ENCODE results near the gene LCE7A. TPM values are rescaled to one million over a fixed set of nuclear protein-coding genes. Genes with fewer than 3 reads are reported as not detected.

Gene LCE7A
- total and polyA plus RNA-seq, 7 donors: not detected

- peaks cover 0 to 19% (median 10%) of the 10 kb centered on the region in 4 donors for H3K4me1 ChIP-seq
- H3K4me3 ChIP-seq: no peak overlapping the region
- H3K36me3 ChIP-seq: no peaks in the 10 kb centered on the region
- no peak overlapping the region for H3K27ac ChIP-seq
- TF ChIP-seq CTCF (IDR thresholded peaks at IDR 0.05) (no peak), POLR2AphosphoS5 (IDR thresholded peaks at IDR 0.05) (no peak), POLR2A (IDR thresholded peaks at IDR 0.05) (no peak), EP300 (IDR thresholded peaks at IDR 0.05) (no peak)
- intact Hi-C loops (cut with DNase I): no loop called here
- H3K27me3 ChIP-seq: no peaks in the 10 kb centered on the region
- DNase-seq: no peak
- H3K9me3 ChIP-seq: no peaks in the 10 kb centered on the region
- 29 to 69% methylated on average over 1 of the region's 1 CpG for WGBS, 2 donors
Measured at GRCh38 chr1:152888126-152888525, 28.3 kb downstream of the LCE7A start.

DNA sequence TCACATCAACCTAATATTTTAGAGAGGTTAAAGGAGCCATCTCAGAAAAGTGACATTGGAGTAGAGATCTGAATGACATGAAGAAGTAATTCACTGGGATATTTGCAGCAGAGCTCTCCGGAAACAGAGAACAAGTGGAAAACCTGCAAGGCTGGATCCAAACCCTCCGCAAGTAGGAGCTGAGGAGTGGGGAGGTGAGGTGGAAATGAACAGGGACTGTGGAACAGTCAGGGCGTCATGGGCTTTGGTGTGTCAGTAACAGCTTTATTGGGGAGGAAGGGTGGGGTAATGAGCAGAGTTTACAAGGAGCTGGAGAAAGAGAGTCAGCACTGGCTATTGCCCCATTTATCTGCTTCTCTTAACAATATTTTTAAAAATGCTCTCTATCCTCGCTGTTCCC lies 39.2 kb downstream of the LCE7A start:
- WGBS, 2 donors: 67 to 83% methylated on average over 4 of the region's 4 CpGs
- Histone ChIP-seq H3K4me3 (no peak overlapping the region), H3K27me3 (peaks cover 0 to 4% (median 0%) of the 10 kb centered on the region in 3 donors), H3K4me1 (peaks cover 0 to 5% (median 0%) of the 10 kb centered on the region in 4 donors), H3K36me3 (no peaks in the 10 kb centered on the region), H3K27ac (no peak overlapping the region), H3K9me3 (no peaks in the 10 kb centered on the region)
- no peak for DNase-seq
- TF ChIP-seq EP300 (IDR thresholded peaks at IDR 0.05) (no peak), POLR2A (IDR thresholded peaks at IDR 0.05) (no peak), CTCF (IDR thresholded peaks at IDR 0.05) (no peak), POLR2AphosphoS5 (IDR thresholded peaks at IDR 0.05) (no peak)
- intact Hi-C loops (cut with DNase I): no loop called here

- intact Hi-C loops (cut with DNase I): no loop called here
- H3K27me3 ChIP-seq: peaks cover 0 to 4% (median 0%) of the 10 kb centered on the region in 3 donors
- DNase-seq: no peak
- H3K27ac ChIP-seq: no peak overlapping the region
- H3K36me3 ChIP-seq: no peaks in the 10 kb centered on the region
- peaks cover 0 to 4% (median 0%) of the 10 kb centered on the region in 4 donors for H3K4me1 ChIP-seq
- H3K9me3 ChIP-seq: no peaks in the 10 kb centered on the region
- WGBS, 2 donors: 75 to 77% methylated on average over 2 of the region's 2 CpGs
- TF ChIP-seq POLR2A (IDR thresholded peaks at IDR 0.05): no peak
- no peak for TF ChIP-seq POLR2AphosphoS5 (IDR thresholded peaks at IDR 0.05)
- TF ChIP-seq EP300 (IDR thresholded peaks at IDR 0.05): no peak
- TF ChIP-seq CTCF (IDR thresholded peaks at IDR 0.05): no peak
- H3K4me3 ChIP-seq: no peak overlapping the region
Measured at GRCh38 chr1:152899883-152900282, 40.1 kb downstream of the LCE7A start.

- intact Hi-C loops (cut with DNase I): no loop called here
- peaks cover 0 to 4% (median 0%) of the 10 kb centered on the region in 3 donors for H3K27me3 ChIP-seq
- H3K4me1 ChIP-seq: no peaks in the 10 kb centered on the region
- TF ChIP-seq POLR2A (IDR thresholded peaks at IDR 0.05): no peak
- TF ChIP-seq CTCF (IDR thresholded peaks at IDR 0.05): no peak
- no peak for TF ChIP-seq EP300 (IDR thresholded peaks at IDR 0.05)
- no peak for TF ChIP-seq POLR2AphosphoS5 (IDR thresholded peaks at IDR 0.05)
- H3K9me3 ChIP-seq: no peaks in the 10 kb centered on the region
- H3K27ac ChIP-seq: no peak overlapping the region
- no peaks in the 10 kb centered on the region for H3K36me3 ChIP-seq
- no peak overlapping the region for H3K4me3 ChIP-seq
- 71 to 75% methylated on average over 5 of the region's 5 CpGs for WGBS, 2 donors
- no peak for DNase-seq
Measured at GRCh38 chr1:152901631-152902030, 41.8 kb downstream of the LCE7A start.

- Histone ChIP-seq H3K27ac (no peak overlapping the region), H3K27me3 (peaks cover 0 to 4% (median 0%) of the 10 kb centered on the region in 3 donors), H3K9me3 (no peaks in the 10 kb centered on the region), H3K4me3 (no peak overlapping the region), H3K4me1 (no peaks in the 10 kb centered on the region), H3K36me3 (no peaks in the 10 kb centered on the region)
- no peak for TF ChIP-seq POLR2AphosphoS5 (IDR thresholded peaks at IDR 0.05)
- TF ChIP-seq CTCF (IDR thresholded peaks at IDR 0.05): no peak
- no peak for TF ChIP-seq POLR2A (IDR thresholded peaks at IDR 0.05)
- TF ChIP-seq EP300 (IDR thresholded peaks at IDR 0.05): no peak
- 52 to 56% methylated on average over 4 of the region's 4 CpGs for WGBS, 2 donors
- intact Hi-C loops (cut with DNase I): no loop called here
- DNase-seq: no peak
Measured at GRCh38 chr1:152902636-152903035, 42.8 kb downstream of the LCE7A start.

All from sigmoid colon (tissue), 7 donors.